ENCODE measurements around the gene XPO6. TPM values are rescaled to one million over a fixed set of nuclear protein-coding genes. Genes with fewer than 3 reads are reported as not detected.

Gene XPO6
- total RNA-seq, 1 experiment from 2014 or later, result 112 TPM

- H3K4me3 Mint-ChIP-seq (ENCODE audit: unreplicated experiment), result no peak overlapping the region
- no peaks in the 10 kb centered on the region for H3K4me1 Mint-ChIP-seq (ENCODE audit: low read depth, unreplicated experiment)
- no peak for DNase-seq
- no peaks in the 10 kb centered on the region for H3K9me3 Mint-ChIP-seq (ENCODE audit: unreplicated experiment)
- ChIA-PET CTCF (no interaction called here), POLR2A (no interaction called here)
- no peak overlapping the region for H3K27ac Mint-ChIP-seq (ENCODE audit: unreplicated experiment)
- no peak for TF ChIP-seq CTCF (IDR thresholded peaks at IDR 0.05; ENCODE audit: insufficient read depth in 1 of 2, low read depth in 1 of 2, low read length in 1 of 2, severe bottlenecking in 1 of 2, unreplicated experiment in 1 of 2)
- no peaks in the 10 kb centered on the region for H3K27me3 ChIP-seq (replicated peaks; ENCODE audit: control insufficient read depth, insufficient read depth, low read length)
- no TSS peak for BruUV-seq (replicated peaks)
- no peaks in the 10 kb centered on the region for H3K4me1 ChIP-seq
- intact Hi-C loops (cut with micrococcal nuclease; ENCODE audit: unreplicated experiment), result no loop called here
- no peak overlapping the region for H3K4me3 ChIP-seq (ENCODE audit: low read depth, low read length)
- no peaks in the 10 kb centered on the region for H3K9me3 ChIP-seq
- H3K27me3 Mint-ChIP-seq (ENCODE audit: insufficient read depth, unreplicated experiment), result no peaks in the 10 kb centered on the region
- no peaks in the 10 kb centered on the region; the same call in none of the 2 replicates for H3K36me3 ChIP-seq (ENCODE audit: control insufficient read depth, insufficient read depth, low read length)
- peaks cover 53% of the 10 kb centered on the region for H3K36me3 Mint-ChIP-seq (ENCODE audit: insufficient read depth, unreplicated experiment)
These were observed 84.8 kb downstream of the XPO6 start for GRCh38 chr16:28126684-28127620.

DNA sequence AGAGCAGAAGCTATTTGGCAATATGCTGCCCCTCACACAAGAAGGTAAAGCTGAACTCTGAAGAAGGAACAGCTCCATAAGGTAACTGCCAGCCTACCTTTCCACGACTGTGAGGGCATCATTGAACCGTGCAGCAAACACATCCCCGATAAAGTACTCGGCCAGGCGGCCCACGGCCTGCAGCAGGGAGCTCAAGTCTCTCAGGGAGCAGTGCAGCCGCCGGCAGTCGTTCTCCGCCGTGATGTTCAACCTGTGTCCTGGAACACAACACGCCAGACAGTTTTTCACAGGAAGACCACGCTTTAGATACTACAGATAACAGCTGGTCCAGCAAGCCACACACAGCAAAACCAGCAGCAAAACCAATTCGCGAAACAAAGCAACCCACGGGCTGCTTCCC is 86.2 kb downstream of the XPO6 start:
- CTCF ChIA-PET, result no interaction called here
- no peaks in the 10 kb centered on the region for H3K27me3 Mint-ChIP-seq (ENCODE audit: insufficient read depth, unreplicated experiment)
- no peak overlapping the region for H3K4me3 Mint-ChIP-seq (ENCODE audit: unreplicated experiment)
- intact Hi-C loops (cut with micrococcal nuclease; ENCODE audit: unreplicated experiment), result no loop called here
- H3K27me3 ChIP-seq (replicated peaks; ENCODE audit: control insufficient read depth, insufficient read depth, low read length), result no peaks in the 10 kb centered on the region
- no TSS peak for BruUV-seq (replicated peaks)
- H3K9me3 Mint-ChIP-seq (ENCODE audit: unreplicated experiment), result no peaks in the 10 kb centered on the region
- H3K27ac Mint-ChIP-seq (ENCODE audit: unreplicated experiment), result no peak overlapping the region
- H3K9me3 ChIP-seq, result no peaks in the 10 kb centered on the region
- H3K4me1 ChIP-seq, result no peaks in the 10 kb centered on the region
- no peak for DNase-seq
- POLR2A ChIA-PET, result no interaction called here
- TF ChIP-seq CTCF (IDR thresholded peaks at IDR 0.05; ENCODE audit: insufficient read depth in 1 of 2, low read depth in 1 of 2, low read length in 1 of 2, severe bottlenecking in 1 of 2, unreplicated experiment in 1 of 2), result no peak
- no peaks in the 10 kb centered on the region for H3K4me1 Mint-ChIP-seq (ENCODE audit: low read depth, unreplicated experiment)
- no peaks in the 10 kb centered on the region; the same call in none of the 2 replicates for H3K36me3 ChIP-seq (ENCODE audit: control insufficient read depth, insufficient read depth, low read length)
- no peak overlapping the region for H3K4me3 ChIP-seq (ENCODE audit: low read depth, low read length)
- peaks cover 57% of the 10 kb centered on the region for H3K36me3 Mint-ChIP-seq (ENCODE audit: insufficient read depth, unreplicated experiment)

DNA sequence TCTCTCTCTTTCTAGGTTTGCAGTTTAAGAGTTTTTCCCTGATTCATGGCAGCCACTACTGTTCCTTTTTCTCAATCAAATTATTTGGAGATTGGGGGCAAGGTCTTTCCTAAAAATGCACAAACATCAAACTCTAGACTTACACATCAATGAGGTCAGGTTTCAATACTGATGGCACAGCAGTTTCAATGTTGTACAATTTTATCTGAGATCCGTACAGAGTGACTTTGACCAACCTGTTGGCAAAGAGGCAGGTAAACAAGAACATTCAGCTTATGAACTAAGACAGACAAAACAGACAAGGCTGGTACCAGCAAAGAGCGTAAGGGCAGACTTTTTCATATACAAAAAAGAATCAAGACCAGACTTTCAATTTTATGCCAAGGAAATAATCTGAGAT is 90.2 kb downstream of the XPO6 start:
- intact Hi-C loops (cut with micrococcal nuclease; ENCODE audit: unreplicated experiment), result no loop called here
- Histone ChIP-seq H3K9me3 (no peaks in the 10 kb centered on the region), H3K27me3 (replicated peaks; ENCODE audit: control insufficient read depth, insufficient read depth, low read length) (no peaks in the 10 kb centered on the region), H3K4me1 (no peaks in the 10 kb centered on the region), H3K4me3 (ENCODE audit: low read depth, low read length) (no peak overlapping the region), H3K36me3 (ENCODE audit: control insufficient read depth, insufficient read depth, low read length) (no peaks in the 10 kb centered on the region; the same call in 1 of the 2 replicates)
- no peak overlapping the region for H3K27ac Mint-ChIP-seq (ENCODE audit: unreplicated experiment)
- DNase-seq, result no peak
- TF ChIP-seq CTCF (IDR thresholded peaks at IDR 0.05; ENCODE audit: insufficient read depth in 1 of 2, low read depth in 1 of 2, low read length in 1 of 2, severe bottlenecking in 1 of 2, unreplicated experiment in 1 of 2), result no peak
- no peak overlapping the region for H3K4me3 Mint-ChIP-seq (ENCODE audit: unreplicated experiment)
- no peaks in the 10 kb centered on the region for H3K4me1 Mint-ChIP-seq (ENCODE audit: low read depth, unreplicated experiment)
- no peaks in the 10 kb centered on the region for H3K9me3 Mint-ChIP-seq (ENCODE audit: unreplicated experiment)
- no TSS peak for BruUV-seq (replicated peaks)
- H3K27me3 Mint-ChIP-seq (ENCODE audit: insufficient read depth, unreplicated experiment), result no peaks in the 10 kb centered on the region
- peaks cover 58% of the 10 kb centered on the region for H3K36me3 Mint-ChIP-seq (ENCODE audit: insufficient read depth, unreplicated experiment)
- CTCF ChIA-PET, result no interaction called here
- POLR2A ChIA-PET, result no interaction called here

All from Caco-2 (cell line).